GM23338 (cell line): ENCODE measurements around the gene NR3C1. TPM values are rescaled to one million over a fixed set of nuclear protein-coding genes. Genes with fewer than 3 reads are reported as not detected.

Experiments used
- ATAC-seq: fragments of 200-7000 bp; cut with Tn5 transposase; 3 replicates; pipeline ENCODE4 v1.9.1; 2020
- DNase-seq: peaks from one replicate; pipeline ENCODE4 v3.0.0-alpha.2; 2015; ENCODE audit warnings: low spot score
- H2AFZ ChIP-seq: fragments of 200-600 bp; sonication (generic); 2 replicates; pipeline ENCODE4 v1.8.0; 2016; ENCODE audit warnings: antibody characterized with exemption, mild to moderate bottlenecking, moderate library complexity
- H3F3A ChIP-seq: fragments of 200-600 bp; sonication (generic); replicated peaks from 2 replicates; pipeline ENCODE4 v1.8.0; 2017; ENCODE audit warnings: antibody characterized with exemption, mixed run types, low read depth
- H3K27ac ChIP-seq: fragments of 200-600 bp; sonication (generic); 2 replicates; pipeline ENCODE4 v1.6.1; 2016; ENCODE audit warnings: low read depth
- H3K27me3 ChIP-seq: fragments of 200-600 bp; sonication (generic); 2 replicates; pipeline ENCODE4 v1.8.0; 2016; ENCODE audit warnings: mild to moderate bottlenecking, mixed run types, moderate library complexity; ENCODE audit not compliant: insufficient read depth
- H3K36me3 ChIP-seq: fragments of 200-600 bp; sonication (generic); 2 replicates; pipeline ENCODE4 v1.8.0; 2016; ENCODE audit warnings: mild to moderate bottlenecking; ENCODE audit not compliant: insufficient read depth
- H3K4me1 ChIP-seq: fragments of 200-600 bp; sonication (generic); 2 replicates; pipeline ENCODE4 v1.8.0; 2016; ENCODE audit warnings: mild to moderate bottlenecking, moderate library complexity; ENCODE audit not compliant: insufficient read depth
- H3K4me2 ChIP-seq: fragments of 200-600 bp; sonication (generic); 2 replicates; pipeline ENCODE4 v1.7.1; 2017; ENCODE audit warnings: mixed run types
- H3K4me3 ChIP-seq: fragments of 200-600 bp; sonication (generic); 2 replicates; pipeline ENCODE4 v1.6.1; 2016; ENCODE audit warnings: mixed run types
- H3K79me2 ChIP-seq: fragments of 200-600 bp; sonication (generic); replicated peaks from 2 replicates; pipeline ENCODE4 v1.8.0; 2017; ENCODE audit warnings: mild to moderate bottlenecking; ENCODE audit not compliant: insufficient read depth
- H3K9me2 ChIP-seq: fragments of 200-600 bp; sonication (generic); 2 replicates; pipeline ENCODE4 v1.8.0; 2017; ENCODE audit not compliant: insufficient read depth
- H4K20me1 ChIP-seq: fragments of 200-600 bp; sonication (generic); replicated peaks from 2 replicates; pipeline ENCODE4 v1.8.0; 2017; ENCODE audit warnings: mild to moderate bottlenecking; ENCODE audit not compliant: insufficient read depth
- H3K27ac Mint-ChIP-seq: 2 replicates; pipeline ENCODE4 v1.8.0; 2020; ENCODE audit warnings: inconsistent platforms, mild to moderate bottlenecking, moderate library complexity, mixed read lengths
- H3K27me3 Mint-ChIP-seq: 3 replicates; pipeline ENCODE4 v1.8.0; 2022; ENCODE audit warnings: low read depth, mild to moderate bottlenecking, moderate library complexity, mixed read lengths, inconsistent platforms; ENCODE audit not compliant: insufficient read depth, poor library complexity
- H3K36me3 Mint-ChIP-seq: 3 replicates; pipeline ENCODE4 v1.8.0; 2021; ENCODE audit warnings: low read depth, mild to moderate bottlenecking, inconsistent platforms, moderate library complexity, mixed read lengths
- H3K4me1 Mint-ChIP-seq: 3 replicates; pipeline ENCODE4 v1.8.0; 2020; ENCODE audit warnings: mild to moderate bottlenecking, inconsistent platforms, mixed read lengths
- H3K4me3 Mint-ChIP-seq: 3 replicates; pipeline ENCODE4 v1.8.0; 2021; ENCODE audit warnings: moderate library complexity, mild to moderate bottlenecking, inconsistent platforms, mixed read lengths
- H3K9me3 Mint-ChIP-seq: 3 replicates; pipeline ENCODE4 v1.8.0; 2020; ENCODE audit warnings: moderate library complexity, mild to moderate bottlenecking, inconsistent platforms, mixed read lengths
- CREB1 ChIP-seq: fragments of 250-450 bp; sonication (Bioruptor Pico); IDR thresholded peaks from 2 replicates; pipeline ENCODE4 v1.5.0; 2020; ENCODE audit warnings: low read depth, mild to moderate bottlenecking, moderate library complexity
- EZH2 ChIP-seq: fragments of 200-600 bp; sonication (generic); IDR thresholded peaks from one replicate; pipeline ENCODE4 v1.8.0; 2017; ENCODE audit warnings: antibody characterized with exemption, mild to moderate bottlenecking, low read depth; ENCODE audit not compliant: unreplicated experiment
- EZH2phosphoT487 ChIP-seq: fragments of 200-600 bp; sonication (generic); IDR thresholded peaks from one replicate; pipeline ENCODE4 v1.8.1; 2018; ENCODE audit warnings: antibody characterized with exemption; ENCODE audit not compliant: unreplicated experiment
- JUNB ChIP-seq: IDR thresholded peaks from one replicate; pipeline ENCODE4 v1.6.1; 2016; ENCODE audit warnings: antibody characterized with exemption; ENCODE audit not compliant: unreplicated experiment
- NANOG ChIP-seq: IDR thresholded peaks from 2 replicates; pipeline ENCODE4 v1.6.1; 2016; ENCODE audit warnings: antibody characterized with exemption, borderline replicate concordance
- POLR2AphosphoS5 ChIP-seq: IDR thresholded peaks from 2 replicates; pipeline ENCODE4 v1.6.1; 2016; ENCODE audit warnings: antibody characterized with exemption, low read depth
- STAT1 ChIP-seq: IDR thresholded peaks from one replicate; pipeline ENCODE4 v1.6.1; 2016; ENCODE audit warnings: antibody characterized with exemption; ENCODE audit not compliant: unreplicated experiment
- ZNF114 ChIP-seq: fragments of 250-450 bp; sonication (Bioruptor Pico); IDR thresholded peaks from 2 replicates; pipeline ENCODE4 v1.5.0; 2020; ENCODE audit warnings: mild to moderate bottlenecking, moderate library complexity
- ZNF331 ChIP-seq: fragments of 250-450 bp; sonication (Bioruptor Pico); IDR thresholded peaks from 2 replicates; pipeline ENCODE4 v1.5.0; 2020; ENCODE audit warnings: low read depth, mild to moderate bottlenecking, moderate library complexity
- polyA plus RNA-seq: library from polyadenylated mRNA; unstranded; fragments of >200 nt; fragmentation: Nextera tagmentation; extraction: Ambion mirVana; gene quantifications from 2 replicates; pipeline ENCODE4 v1.2.1, GENCODE V29; 2016
- total RNA-seq: library from RNA; depleted of rRNA; stranded (reverse); fragments of >200 nt; shearing (Covaris generic); gene quantifications from 2 replicates; pipeline ENCODE4 v1.2.3, GENCODE V29; 2014
- TF ChIP-seq, protein P1 (sequence below): IDR thresholded peaks from one replicate; pipeline ENCODE4 v1.6.1; 2018; ENCODE audit warnings: antibody characterized with exemption; ENCODE audit not compliant: unreplicated experiment
- TF ChIP-seq, protein P2 (sequence below), 2 experiments: fragments of 200-600 bp in 1 of 2; sonication (generic) in 1 of 2; conservative IDR thresholded peaks; 2 replicates each; pipeline versions ENCODE4 v1.5.1 to v1.6.1; 2016 to 2017; ENCODE audit warnings: antibody characterized with exemption in 2 of 2, low read depth in 2 of 2, mild to moderate bottlenecking in 2 of 2, moderate library complexity in 1 of 2
- TF ChIP-seq, protein P3 (sequence below): IDR thresholded peaks from 2 replicates; pipeline ENCODE4 v1.6.1; 2016; ENCODE audit warnings: antibody characterized with exemption
- TF ChIP-seq, protein P4 (sequence below): fragments of 250-450 bp; sonication (Bioruptor Pico); IDR thresholded peaks from 2 replicates; pipeline ENCODE4 v1.5.0; 2020; ENCODE audit warnings: mild to moderate bottlenecking, moderate library complexity

NR3C1 gene
- total and polyA plus RNA-seq, 2 experiments from 2014 or later = 1.2 to 4.6 TPM

DNA sequence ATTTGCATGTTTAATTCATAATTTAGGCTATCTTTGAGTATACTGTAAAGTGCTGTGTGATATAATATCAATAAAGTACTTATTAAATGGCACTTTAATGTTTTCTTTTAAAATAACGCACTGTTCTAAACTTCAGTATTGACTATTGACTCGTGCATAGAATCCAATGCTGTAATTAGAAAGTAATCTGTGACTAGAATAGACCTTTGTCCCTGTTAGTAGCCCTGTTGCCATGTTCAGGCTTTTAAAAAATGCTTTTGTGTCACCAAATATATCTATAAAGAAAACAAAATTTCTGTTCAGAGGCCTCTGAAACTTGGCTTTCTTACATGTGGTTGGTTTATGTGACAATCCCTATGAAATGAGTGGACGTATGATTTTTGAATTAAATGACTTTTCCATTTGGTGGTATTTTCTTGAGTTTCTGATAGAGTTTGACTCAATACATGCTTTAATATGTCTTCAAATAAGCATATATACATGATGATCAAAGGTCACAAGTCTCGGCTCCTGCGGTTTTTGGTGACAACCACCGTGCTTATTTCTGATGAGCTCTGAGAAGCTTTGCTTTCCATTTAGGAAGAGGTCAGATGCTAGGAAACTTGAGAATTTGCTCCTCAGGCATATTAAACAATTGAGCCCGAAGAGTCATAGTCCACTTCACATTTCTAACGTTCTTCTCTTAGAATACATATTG is 174.7 kb downstream of the NR3C1 start:
- no peaks in the 10 kb centered on the region for H3K4me1 ChIP-seq
- no peak for ATAC-seq

More for the DNA sequence above, 174.7 kb downstream of the NR3C1 start:
- TF ChIP-seq STAT1 (no peak), NANOG (no peak), POLR2AphosphoS5 (no peak), ZNF331 (CRISPR knock-in tag) (no peak), CREB1 (CRISPR knock-in tag) (no peak), EZH2 (no peak), EZH2phosphoT487 (no peak), ZNF114 (no peak), JUNB (no peak)
- TF ChIP-seq, protein P1, sequence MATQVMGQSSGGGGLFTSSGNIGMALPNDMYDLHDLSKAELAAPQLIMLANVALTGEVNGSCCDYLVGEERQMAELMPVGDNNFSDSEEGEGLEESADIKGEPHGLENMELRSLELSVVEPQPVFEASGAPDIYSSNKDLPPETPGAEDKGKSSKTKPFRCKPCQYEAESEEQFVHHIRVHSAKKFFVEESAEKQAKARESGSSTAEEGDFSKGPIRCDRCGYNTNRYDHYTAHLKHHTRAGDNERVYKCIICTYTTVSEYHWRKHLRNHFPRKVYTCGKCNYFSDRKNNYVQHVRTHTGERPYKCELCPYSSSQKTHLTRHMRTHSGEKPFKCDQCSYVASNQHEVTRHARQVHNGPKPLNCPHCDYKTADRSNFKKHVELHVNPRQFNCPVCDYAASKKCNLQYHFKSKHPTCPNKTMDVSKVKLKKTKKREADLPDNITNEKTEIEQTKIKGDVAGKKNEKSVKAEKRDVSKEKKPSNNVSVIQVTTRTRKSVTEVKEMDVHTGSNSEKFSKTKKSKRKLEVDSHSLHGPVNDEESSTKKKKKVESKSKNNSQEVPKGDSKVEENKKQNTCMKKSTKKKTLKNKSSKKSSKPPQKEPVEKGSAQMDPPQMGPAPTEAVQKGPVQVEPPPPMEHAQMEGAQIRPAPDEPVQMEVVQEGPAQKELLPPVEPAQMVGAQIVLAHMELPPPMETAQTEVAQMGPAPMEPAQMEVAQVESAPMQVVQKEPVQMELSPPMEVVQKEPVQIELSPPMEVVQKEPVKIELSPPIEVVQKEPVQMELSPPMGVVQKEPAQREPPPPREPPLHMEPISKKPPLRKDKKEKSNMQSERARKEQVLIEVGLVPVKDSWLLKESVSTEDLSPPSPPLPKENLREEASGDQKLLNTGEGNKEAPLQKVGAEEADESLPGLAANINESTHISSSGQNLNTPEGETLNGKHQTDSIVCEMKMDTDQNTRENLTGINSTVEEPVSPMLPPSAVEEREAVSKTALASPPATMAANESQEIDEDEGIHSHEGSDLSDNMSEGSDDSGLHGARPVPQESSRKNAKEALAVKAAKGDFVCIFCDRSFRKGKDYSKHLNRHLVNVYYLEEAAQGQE = no peak
- TF ChIP-seq, protein P2, sequence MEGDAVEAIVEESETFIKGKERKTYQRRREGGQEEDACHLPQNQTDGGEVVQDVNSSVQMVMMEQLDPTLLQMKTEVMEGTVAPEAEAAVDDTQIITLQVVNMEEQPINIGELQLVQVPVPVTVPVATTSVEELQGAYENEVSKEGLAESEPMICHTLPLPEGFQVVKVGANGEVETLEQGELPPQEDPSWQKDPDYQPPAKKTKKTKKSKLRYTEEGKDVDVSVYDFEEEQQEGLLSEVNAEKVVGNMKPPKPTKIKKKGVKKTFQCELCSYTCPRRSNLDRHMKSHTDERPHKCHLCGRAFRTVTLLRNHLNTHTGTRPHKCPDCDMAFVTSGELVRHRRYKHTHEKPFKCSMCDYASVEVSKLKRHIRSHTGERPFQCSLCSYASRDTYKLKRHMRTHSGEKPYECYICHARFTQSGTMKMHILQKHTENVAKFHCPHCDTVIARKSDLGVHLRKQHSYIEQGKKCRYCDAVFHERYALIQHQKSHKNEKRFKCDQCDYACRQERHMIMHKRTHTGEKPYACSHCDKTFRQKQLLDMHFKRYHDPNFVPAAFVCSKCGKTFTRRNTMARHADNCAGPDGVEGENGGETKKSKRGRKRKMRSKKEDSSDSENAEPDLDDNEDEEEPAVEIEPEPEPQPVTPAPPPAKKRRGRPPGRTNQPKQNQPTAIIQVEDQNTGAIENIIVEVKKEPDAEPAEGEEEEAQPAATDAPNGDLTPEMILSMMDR (conservative IDR thresholded peaks at IDR 0.05; ENCODE audit: low read depth in 2 of 2) = no peak
- TF ChIP-seq, protein P3, sequence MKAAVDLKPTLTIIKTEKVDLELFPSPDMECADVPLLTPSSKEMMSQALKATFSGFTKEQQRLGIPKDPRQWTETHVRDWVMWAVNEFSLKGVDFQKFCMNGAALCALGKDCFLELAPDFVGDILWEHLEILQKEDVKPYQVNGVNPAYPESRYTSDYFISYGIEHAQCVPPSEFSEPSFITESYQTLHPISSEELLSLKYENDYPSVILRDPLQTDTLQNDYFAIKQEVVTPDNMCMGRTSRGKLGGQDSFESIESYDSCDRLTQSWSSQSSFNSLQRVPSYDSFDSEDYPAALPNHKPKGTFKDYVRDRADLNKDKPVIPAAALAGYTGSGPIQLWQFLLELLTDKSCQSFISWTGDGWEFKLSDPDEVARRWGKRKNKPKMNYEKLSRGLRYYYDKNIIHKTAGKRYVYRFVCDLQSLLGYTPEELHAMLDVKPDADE = no peak
- TF ChIP-seq, protein P4, sequence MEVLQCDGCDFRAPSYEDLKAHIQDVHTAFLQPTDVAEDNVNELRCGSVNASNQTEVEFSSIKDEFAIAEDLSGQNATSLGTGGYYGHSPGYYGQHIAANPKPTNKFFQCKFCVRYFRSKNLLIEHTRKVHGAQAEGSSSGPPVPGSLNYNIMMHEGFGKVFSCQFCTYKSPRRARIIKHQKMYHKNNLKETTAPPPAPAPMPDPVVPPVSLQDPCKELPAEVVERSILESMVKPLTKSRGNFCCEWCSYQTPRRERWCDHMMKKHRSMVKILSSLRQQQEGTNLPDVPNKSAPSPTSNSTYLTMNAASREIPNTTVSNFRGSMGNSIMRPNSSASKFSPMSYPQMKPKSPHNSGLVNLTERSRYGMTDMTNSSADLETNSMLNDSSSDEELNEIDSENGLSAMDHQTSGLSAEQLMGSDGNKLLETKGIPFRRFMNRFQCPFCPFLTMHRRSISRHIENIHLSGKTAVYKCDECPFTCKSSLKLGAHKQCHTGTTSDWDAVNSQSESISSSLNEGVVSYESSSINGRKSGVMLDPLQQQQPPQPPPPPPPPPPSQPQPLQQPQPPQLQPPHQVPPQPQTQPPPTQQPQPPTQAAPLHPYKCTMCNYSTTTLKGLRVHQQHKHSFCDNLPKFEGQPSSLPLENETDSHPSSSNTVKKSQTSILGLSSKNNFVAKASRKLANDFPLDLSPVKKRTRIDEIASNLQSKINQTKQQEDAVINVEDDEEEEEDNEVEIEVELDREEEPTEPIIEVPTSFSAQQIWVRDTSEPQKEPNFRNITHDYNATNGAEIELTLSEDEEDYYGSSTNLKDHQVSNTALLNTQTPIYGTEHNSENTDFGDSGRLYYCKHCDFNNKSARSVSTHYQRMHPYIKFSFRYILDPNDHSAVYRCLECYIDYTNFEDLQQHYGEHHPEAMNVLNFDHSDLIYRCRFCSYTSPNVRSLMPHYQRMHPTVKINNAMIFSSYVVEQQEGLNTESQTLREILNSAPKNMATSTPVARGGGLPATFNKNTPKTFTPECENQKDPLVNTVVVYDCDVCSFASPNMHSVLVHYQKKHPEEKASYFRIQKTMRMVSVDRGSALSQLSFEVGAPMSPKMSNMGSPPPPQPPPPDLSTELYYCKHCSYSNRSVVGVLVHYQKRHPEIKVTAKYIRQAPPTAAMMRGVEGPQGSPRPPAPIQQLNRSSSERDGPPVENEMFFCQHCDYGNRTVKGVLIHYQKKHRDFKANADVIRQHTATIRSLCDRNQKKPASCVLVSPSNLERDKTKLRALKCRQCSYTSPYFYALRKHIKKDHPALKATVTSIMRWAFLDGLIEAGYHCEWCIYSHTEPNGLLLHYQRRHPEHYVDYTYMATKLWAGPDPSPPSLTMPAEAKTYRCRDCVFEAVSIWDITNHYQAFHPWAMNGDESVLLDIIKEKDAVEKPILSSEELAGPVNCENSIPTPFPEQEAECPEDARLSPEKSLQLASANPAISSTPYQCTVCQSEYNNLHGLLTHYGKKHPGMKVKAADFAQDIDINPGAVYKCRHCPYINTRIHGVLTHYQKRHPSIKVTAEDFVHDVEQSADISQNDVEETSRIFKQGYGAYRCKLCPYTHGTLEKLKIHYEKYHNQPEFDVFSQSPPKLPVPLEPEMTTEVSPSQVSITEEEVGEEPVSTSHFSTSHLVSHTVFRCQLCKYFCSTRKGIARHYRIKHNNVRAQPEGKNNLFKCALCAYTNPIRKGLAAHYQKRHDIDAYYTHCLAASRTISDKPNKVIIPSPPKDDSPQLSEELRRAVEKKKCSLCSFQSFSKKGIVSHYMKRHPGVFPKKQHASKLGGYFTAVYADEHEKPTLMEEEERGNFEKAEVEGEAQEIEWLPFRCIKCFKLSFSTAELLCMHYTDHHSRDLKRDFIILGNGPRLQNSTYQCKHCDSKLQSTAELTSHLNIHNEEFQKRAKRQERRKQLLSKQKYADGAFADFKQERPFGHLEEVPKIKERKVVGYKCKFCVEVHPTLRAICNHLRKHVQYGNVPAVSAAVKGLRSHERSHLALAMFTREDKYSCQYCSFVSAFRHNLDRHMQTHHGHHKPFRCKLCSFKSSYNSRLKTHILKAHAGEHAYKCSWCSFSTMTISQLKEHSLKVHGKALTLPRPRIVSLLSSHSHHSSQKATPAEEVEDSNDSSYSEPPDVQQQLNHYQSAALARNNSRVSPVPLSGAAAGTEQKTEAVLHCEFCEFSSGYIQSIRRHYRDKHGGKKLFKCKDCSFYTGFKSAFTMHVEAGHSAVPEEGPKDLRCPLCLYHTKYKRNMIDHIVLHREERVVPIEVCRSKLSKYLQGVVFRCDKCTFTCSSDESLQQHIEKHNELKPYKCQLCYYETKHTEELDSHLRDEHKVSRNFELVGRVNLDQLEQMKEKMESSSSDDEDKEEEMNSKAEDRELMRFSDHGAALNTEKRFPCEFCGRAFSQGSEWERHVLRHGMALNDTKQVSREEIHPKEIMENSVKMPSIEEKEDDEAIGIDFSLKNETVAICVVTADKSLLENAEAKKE (CRISPR knock-in tag) = no peak
- no peak overlapping the region for H3K4me3 Mint-ChIP-seq
- H3K9me3 Mint-ChIP-seq = no peaks in the 10 kb centered on the region
- Histone ChIP-seq H2AFZ (no peak overlapping the region), H3K4me3 (no peak overlapping the region), H3K79me2 (no peaks in the 10 kb centered on the region), H3K36me3 (no peaks in the 10 kb centered on the region), H3K27me3 (no peaks in the 10 kb centered on the region), H3F3A (no peaks in the 10 kb centered on the region), H3K4me2 (no peak overlapping the region), H3K27ac (no peak overlapping the region), H4K20me1 (no peaks in the 10 kb centered on the region), H3K9me2 (no peaks in the 10 kb centered on the region)
- no peak overlapping the region for H3K27ac Mint-ChIP-seq
- no peak for DNase-seq
- no peaks in the 10 kb centered on the region for H3K27me3 Mint-ChIP-seq
- H3K36me3 Mint-ChIP-seq = no peaks in the 10 kb centered on the region
- H3K4me1 Mint-ChIP-seq = peaks cover 11% of the 10 kb centered on the region
